Measurements from ENCODE around the gene TTC7B.

GRCh38 chr14:90601563-90601962 is 214.7 kb downstream of the TTC7B start:
- no peak for TF ChIP-seq ZNF274 (IDR thresholded peaks at IDR 0.05; ENCODE audit: low read depth, low read length)
- no peak for TF ChIP-seq YY1 (IDR thresholded peaks at IDR 0.05; ENCODE audit: insufficient read depth, insufficient read length)
- no peak for TF ChIP-seq SUZ12 (IDR thresholded peaks at IDR 0.05; ENCODE audit: extremely low read depth, insufficient read depth, insufficient read length)

Measured in NT2/D1 (cell line).